ENCODE data around the gene BMP7.

The BMP7 gene

DNA sequence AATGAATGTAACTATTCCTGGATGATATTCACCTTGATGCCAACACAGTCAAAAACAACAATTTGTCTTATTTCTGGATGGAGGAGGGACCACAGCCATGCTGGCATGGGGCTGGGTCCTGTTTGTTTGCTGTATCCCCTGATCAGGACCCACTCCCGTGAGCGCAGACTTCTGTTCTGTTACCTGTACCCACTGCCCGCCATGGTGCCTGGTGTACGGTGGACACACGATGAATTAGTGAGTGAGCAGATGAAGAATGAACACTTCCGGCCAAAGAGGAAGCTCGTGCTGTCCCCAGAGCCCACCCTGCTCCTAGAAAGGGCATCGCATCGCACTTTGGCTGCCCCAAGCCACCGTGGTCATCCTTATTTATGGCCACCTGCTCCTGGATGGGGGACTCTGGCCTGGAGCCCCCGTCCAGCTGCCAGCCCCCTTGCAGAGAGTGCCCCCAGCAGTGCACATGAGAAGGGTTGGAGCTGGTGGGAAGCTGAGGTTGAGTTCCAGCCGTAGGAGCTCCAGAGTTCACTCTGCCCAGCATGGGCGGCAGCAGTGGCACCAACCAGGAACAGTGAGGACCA is 100.9 kb downstream of the BMP7 start:
- Histone ChIP-seq H2AK5ac (ENCODE audit: low read length, severe bottlenecking) (no peak overlapping the region), H3K79me1 (replicated peaks; ENCODE audit: low read length, poor library complexity, severe bottlenecking) (no peaks in the 10 kb centered on the region), H3K23ac (ENCODE audit: low read length in 2 of 2) (no peak overlapping the region), H3K4me2 (ENCODE audit: low read length, poor library complexity, severe bottlenecking) (no peak overlapping the region), H3K18ac (ENCODE audit: low read depth in 1 of 2, low read length in 2 of 2) (no peak overlapping the region), H2AFZ (ENCODE audit: low read depth, low read length) (no peak overlapping the region), H3K9ac (ENCODE audit: low read length) (no peak overlapping the region), H4K91ac (ENCODE audit: low read length) (no peak overlapping the region), H2BK12ac (ENCODE audit: low read length in 2 of 2) (no peak overlapping the region), H3K14ac (ENCODE audit: low read length in 2 of 2) (no peak overlapping the region), H2BK120ac (ENCODE audit: low read depth, low read length) (no peak overlapping the region), H2BK15ac (ENCODE audit: low read depth, poor library complexity, severe bottlenecking) (no peak overlapping the region), H2BK5ac (ENCODE audit: low read depth, low read length, poor library complexity, severe bottlenecking) (no peak overlapping the region), H3K27ac (ENCODE audit: low read length, poor library complexity, severe bottlenecking) (no peak overlapping the region), H3K9me3 (ENCODE audit: control insufficient read depth, low read length) (peaks cover 4% of the 10 kb centered on the region), H3K4me1 (ENCODE audit: control insufficient read depth, insufficient read depth, low read depth, low read length) (peaks cover 4% of the 10 kb centered on the region), H3K36me3 (ENCODE audit: control insufficient read depth in 1 of 2, insufficient read depth in 2 of 2, low read depth in 1 of 2, low read length in 2 of 2) (no peaks in the 10 kb centered on the region), H3K4ac (ENCODE audit: low read depth in 1 of 2, low read length in 2 of 2) (no peak overlapping the region), H4K8ac (ENCODE audit: low read length) (no peak overlapping the region), H3K4me3 (ENCODE audit: insufficient read depth in 1 of 2, low read depth in 1 of 2, low read length in 2 of 2) (no peak overlapping the region), H3K27me3 (ENCODE audit: control insufficient read depth in 1 of 2, insufficient read depth in 1 of 2, low read length in 2 of 2) (peaks cover 11 to 42% of the 10 kb centered on the region in 2 experiments)
- 85% methylated on average over 13 of the region's 13 CpGs for WGBS
- no peak for DNase-seq

DNA sequence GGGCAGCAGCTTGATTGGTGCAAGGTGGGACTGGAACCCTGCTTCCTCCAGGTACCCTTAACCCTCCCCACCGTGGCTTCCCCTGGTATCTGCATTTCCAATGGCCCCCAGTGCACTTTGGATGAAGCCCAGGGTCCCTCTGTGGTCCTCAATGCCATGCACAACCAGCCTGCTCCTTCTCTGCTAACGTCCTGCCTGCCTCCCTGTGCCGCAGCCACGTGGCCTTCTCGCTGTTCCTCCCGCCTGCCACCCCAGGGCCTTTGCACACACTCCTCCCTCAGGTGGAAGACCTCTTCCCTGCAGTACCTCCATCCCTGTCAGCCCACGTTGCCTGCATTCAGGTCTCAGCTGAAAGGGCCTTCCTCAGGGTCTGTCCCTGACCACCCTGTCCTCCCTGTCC is 101.6 kb downstream of the BMP7 start:
- Histone ChIP-seq H3K9ac (ENCODE audit: low read length) (no peak overlapping the region), H3K27ac (ENCODE audit: low read length, poor library complexity, severe bottlenecking) (no peak overlapping the region), H2AFZ (ENCODE audit: low read depth, low read length) (no peak overlapping the region), H3K27me3 (ENCODE audit: control insufficient read depth in 1 of 2, insufficient read depth in 1 of 2, low read length in 2 of 2) (peaks cover 12 to 49% of the 10 kb centered on the region in 2 experiments), H4K91ac (ENCODE audit: low read length) (no peak overlapping the region), H3K23ac (ENCODE audit: low read length in 2 of 2) (no peak overlapping the region), H2BK15ac (ENCODE audit: low read depth, poor library complexity, severe bottlenecking) (no peak overlapping the region), H3K4me3 (ENCODE audit: insufficient read depth in 1 of 2, low read depth in 1 of 2, low read length in 2 of 2) (no peak overlapping the region), H3K4me2 (ENCODE audit: low read length, poor library complexity, severe bottlenecking) (no peak overlapping the region), H2AK5ac (ENCODE audit: low read length, severe bottlenecking) (no peak overlapping the region), H3K9me3 (ENCODE audit: control insufficient read depth, low read length) (peaks cover 4% of the 10 kb centered on the region), H3K18ac (ENCODE audit: low read depth in 1 of 2, low read length in 2 of 2) (no peak overlapping the region), H4K8ac (ENCODE audit: low read length) (no peak overlapping the region), H2BK120ac (ENCODE audit: low read depth, low read length) (no peak overlapping the region), H3K79me1 (replicated peaks; ENCODE audit: low read length, poor library complexity, severe bottlenecking) (no peaks in the 10 kb centered on the region), H3K36me3 (ENCODE audit: control insufficient read depth in 1 of 2, insufficient read depth in 2 of 2, low read depth in 1 of 2, low read length in 2 of 2) (no peaks in the 10 kb centered on the region), H3K4ac (ENCODE audit: low read depth in 1 of 2, low read length in 2 of 2) (no peak overlapping the region), H2BK12ac (ENCODE audit: low read length in 2 of 2) (no peak overlapping the region), H3K14ac (ENCODE audit: low read length in 2 of 2) (no peak overlapping the region), H3K4me1 (ENCODE audit: control insufficient read depth, insufficient read depth, low read depth, low read length) (peaks cover 4% of the 10 kb centered on the region), H2BK5ac (ENCODE audit: low read depth, low read length, poor library complexity, severe bottlenecking) (no peak overlapping the region)
- DNase-seq = no peak
- 77% methylated on average over 7 of the region's 7 CpGs for WGBS

DNA sequence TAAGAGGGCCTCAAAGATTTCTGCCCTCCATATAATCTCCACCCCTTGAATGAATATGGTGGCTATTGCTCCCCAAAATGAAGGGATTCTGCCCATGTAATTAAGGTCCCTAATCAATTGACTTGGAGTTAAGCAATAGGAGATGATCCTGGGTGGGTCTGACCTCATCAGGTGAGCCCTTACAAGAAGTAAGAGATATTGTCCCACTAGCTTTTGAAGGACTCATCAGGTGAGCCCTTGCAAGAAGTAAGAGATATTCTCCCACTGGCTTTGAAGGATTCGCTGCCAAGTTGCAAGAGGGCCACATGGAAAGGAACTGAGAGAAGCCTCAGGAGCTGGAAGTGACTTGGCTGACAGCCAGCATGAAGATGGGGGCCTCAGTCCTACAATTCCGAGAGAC is 103.4 kb downstream of the BMP7 start:
- no peak overlapping the region for H2BK5ac ChIP-seq (ENCODE audit: low read depth, low read length, poor library complexity, severe bottlenecking)
- no peak overlapping the region for H2BK120ac ChIP-seq (ENCODE audit: low read depth, low read length)
- no peak overlapping the region for H3K14ac ChIP-seq (ENCODE audit: low read length in 2 of 2)
- peaks cover 3% of the 10 kb centered on the region for H3K4me1 ChIP-seq (ENCODE audit: control insufficient read depth, insufficient read depth, low read depth, low read length)
- WGBS = 89% methylated on average over 2 of the region's 2 CpGs
- no peak overlapping the region for H3K18ac ChIP-seq (ENCODE audit: low read depth in 1 of 2, low read length in 2 of 2)
- no peak overlapping the region for H4K8ac ChIP-seq (ENCODE audit: low read length)
- no peaks in the 10 kb centered on the region for H3K79me1 ChIP-seq (replicated peaks; ENCODE audit: low read length, poor library complexity, severe bottlenecking)
- no peak overlapping the region for H2AK5ac ChIP-seq (ENCODE audit: low read length, severe bottlenecking)
- DNase-seq = no peak
- H3K9me3 ChIP-seq (ENCODE audit: control insufficient read depth, low read length) = peaks cover 4% of the 10 kb centered on the region
- H3K9ac ChIP-seq (ENCODE audit: low read length) = no peak overlapping the region
- H3K36me3 ChIP-seq (ENCODE audit: control insufficient read depth in 1 of 2, insufficient read depth in 2 of 2, low read depth in 1 of 2, low read length in 2 of 2) = no peaks in the 10 kb centered on the region
- H2AFZ ChIP-seq (ENCODE audit: low read depth, low read length) = no peak overlapping the region
- H3K4ac ChIP-seq (ENCODE audit: low read depth in 1 of 2, low read length in 2 of 2) = no peak overlapping the region
- H3K4me3 ChIP-seq (ENCODE audit: insufficient read depth in 1 of 2, low read depth in 1 of 2, low read length in 2 of 2) = no peak overlapping the region
- no peak overlapping the region for H3K23ac ChIP-seq (ENCODE audit: low read length in 2 of 2)
- peaks cover 12 to 46% of the 10 kb centered on the region in 2 experiments for H3K27me3 ChIP-seq (ENCODE audit: control insufficient read depth in 1 of 2, insufficient read depth in 1 of 2, low read length in 2 of 2)
- no peak overlapping the region for H4K91ac ChIP-seq (ENCODE audit: low read length)
- H3K4me2 ChIP-seq (ENCODE audit: low read length, poor library complexity, severe bottlenecking) = no peak overlapping the region
- H3K27ac ChIP-seq (ENCODE audit: low read length, poor library complexity, severe bottlenecking) = no peak overlapping the region
- H2BK15ac ChIP-seq (ENCODE audit: low read depth, poor library complexity, severe bottlenecking) = no peak overlapping the region
- no peak overlapping the region for H2BK12ac ChIP-seq (ENCODE audit: low read length in 2 of 2)

DNA sequence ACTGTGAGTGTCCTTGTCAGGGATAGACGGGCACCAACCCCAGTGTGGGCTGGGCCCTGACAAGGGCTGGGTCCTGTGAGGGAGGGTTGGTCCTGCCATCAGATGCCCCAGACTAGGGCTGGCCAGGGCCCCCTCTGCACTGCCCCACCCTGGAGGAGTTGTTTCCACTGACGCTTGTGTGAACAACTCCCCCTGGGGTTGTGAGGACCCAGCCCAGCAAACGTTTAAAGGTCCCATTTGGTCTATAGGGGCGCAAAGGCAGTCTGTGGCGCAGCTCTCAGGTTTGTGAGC is 104.1 kb downstream of the BMP7 start:
- Histone ChIP-seq H3K9ac (ENCODE audit: low read length) (no peak overlapping the region), H3K27ac (ENCODE audit: low read length, poor library complexity, severe bottlenecking) (no peak overlapping the region), H3K4me2 (ENCODE audit: low read length, poor library complexity, severe bottlenecking) (no peak overlapping the region), H4K8ac (ENCODE audit: low read length) (no peak overlapping the region), H3K79me1 (replicated peaks; ENCODE audit: low read length, poor library complexity, severe bottlenecking) (no peaks in the 10 kb centered on the region), H3K23ac (ENCODE audit: low read length in 2 of 2) (no peak overlapping the region), H3K18ac (ENCODE audit: low read depth in 1 of 2, low read length in 2 of 2) (no peak overlapping the region), H3K4me3 (ENCODE audit: insufficient read depth in 1 of 2, low read depth in 1 of 2, low read length in 2 of 2) (no peak overlapping the region), H3K4me1 (ENCODE audit: control insufficient read depth, insufficient read depth, low read depth, low read length) (no peaks in the 10 kb centered on the region), H3K14ac (ENCODE audit: low read length in 2 of 2) (no peak overlapping the region), H2AK5ac (ENCODE audit: low read length, severe bottlenecking) (no peak overlapping the region), H3K9me3 (ENCODE audit: control insufficient read depth, low read length) (peaks cover 4% of the 10 kb centered on the region), H3K27me3 (ENCODE audit: control insufficient read depth in 1 of 2, insufficient read depth in 1 of 2, low read length in 2 of 2) (peaks cover 6 to 46% of the 10 kb centered on the region in 2 experiments), H2BK12ac (ENCODE audit: low read length in 2 of 2) (no peak overlapping the region), H2BK120ac (ENCODE audit: low read depth, low read length) (no peak overlapping the region), H2BK5ac (ENCODE audit: low read depth, low read length, poor library complexity, severe bottlenecking) (no peak overlapping the region), H2BK15ac (ENCODE audit: low read depth, poor library complexity, severe bottlenecking) (no peak overlapping the region), H3K4ac (ENCODE audit: low read depth in 1 of 2, low read length in 2 of 2) (no peak overlapping the region), H3K36me3 (ENCODE audit: control insufficient read depth in 1 of 2, insufficient read depth in 2 of 2, low read depth in 1 of 2, low read length in 2 of 2) (no peaks in the 10 kb centered on the region), H2AFZ (ENCODE audit: low read depth, low read length) (no peak overlapping the region), H4K91ac (ENCODE audit: low read length) (no peak overlapping the region)
- 67% methylated on average over 5 of the region's 5 CpGs for WGBS
- DNase-seq = no peak
